ENCODE data around the gene C17orf113. TPM values are rescaled to one million over a fixed set of nuclear protein-coding genes. Genes with fewer than 3 reads are reported as not detected.

C17orf113 gene
- total and polyA plus RNA-seq, 2 of the 13 experiments (the other 11 are each of a cell fraction or from before 2014, with no cell fraction given) = 0.87 to 1.1 TPM

- no peaks in the 10 kb centered on the region for H3K27me3 ChIP-seq (ENCODE audit: control insufficient read depth in 1 of 2, insufficient read depth in 2 of 2, low read length in 2 of 2)
- no peaks in the 10 kb centered on the region for H3K9me3 ChIP-seq (ENCODE audit: low read length)
- BruUV-seq (replicated peaks) = no TSS peak
- in situ Hi-C loops (cut with HindIII; ENCODE audit: extremely low pct_ligation_motif_present, low pct_unique_long_range_greater_than_20kb) = no loop called here
- H2AFZ ChIP-seq (ENCODE audit: low read length) = no peak overlapping the region
- ChIA-PET CTCF (ENCODE audit: low intra/inter-chr PET ratio, low total read pairs) (no interaction called here), POLR2A (interaction anchor here (0.5 to 1.0 kb wide), 2 partner anchors 26 to 69 kb away, joined by 3 read pairs; partner anchors contain the start of gene DNAJC7)
- ATAC-seq = no peak
- 74% methylated on average over 13 of the region's 20 CpGs for WGBS (ENCODE audit: low lambda C conversion rate)
- H3K4me3 ChIP-seq (replicated peaks in 1 of 3; ENCODE audit: insufficient read depth in 1 of 3, low read depth in 2 of 3, low read length in 3 of 3) = no peak overlapping the region
- H4K20me1 ChIP-seq (ENCODE audit: insufficient read depth, low read length) = no peaks in the 10 kb centered on the region
- H3K36me3 ChIP-seq (replicated peaks in 1 of 2; ENCODE audit: control insufficient read depth in 1 of 2, insufficient read depth in 2 of 2, low read length in 2 of 2) = no peaks in the 10 kb centered on the region
- H3K9ac ChIP-seq (ENCODE audit: insufficient read depth, low read depth, low read length) = no peak overlapping the region
- no peak for FAIRE-seq
- DNase-seq (ENCODE audit: low spot score) = no peak
- H3K4me2 ChIP-seq (ENCODE audit: low read depth, low read length) = no peak overlapping the region
- H3K4me1 ChIP-seq (ENCODE audit: insufficient read depth, low read length) = peaks cover 11% of the 10 kb centered on the region; the same call in 1 of the 2 replicates
- TF ChIP-seq RBM22 (optimal IDR thresholded peaks at IDR 0.05; ENCODE audit: low read length) (no peak), TCF12 (IDR thresholded peaks at IDR 0.05) (no peak), TCF12 (CRISPR knock-in tag; IDR thresholded peaks at IDR 0.05) (no peak), ZNF816 (CRISPR knock-in tag; IDR thresholded peaks at IDR 0.05; ENCODE audit: borderline replicate concordance) (no peak), ZNF275 (CRISPR knock-in tag; IDR thresholded peaks at IDR 0.05; ENCODE audit: borderline replicate concordance) (no peak), PAF1 (CRISPR knock-in tag; IDR thresholded peaks at IDR 0.05) (no peak), ZNF678 (CRISPR knock-in tag; IDR thresholded peaks at IDR 0.05) (no peak), ZNF337 (CRISPR knock-in tag; IDR thresholded peaks at IDR 0.05; ENCODE audit: borderline replicate concordance, low read depth) (no peak), SALL2 (CRISPR knock-in tag; IDR thresholded peaks at IDR 0.05) (no peak), KIAA2018 (CRISPR knock-in tag; IDR thresholded peaks at IDR 0.05; ENCODE audit: borderline replicate concordance) (no peak), NRL (CRISPR knock-in tag; IDR thresholded peaks at IDR 0.05; ENCODE audit: borderline replicate concordance) (no peak), MEIS1 (CRISPR knock-in tag; IDR thresholded peaks at IDR 0.05; ENCODE audit: borderline replicate concordance) (no peak)
- no peaks in the 10 kb centered on the region for H3K79me2 ChIP-seq (ENCODE audit: insufficient read depth, low read length)
- intact Hi-C loops (cut with micrococcal nuclease; ENCODE audit: unreplicated experiment) = no loop called here
- H3K27ac ChIP-seq (ENCODE audit: extremely low read length, insufficient read depth, low read length) = no peak overlapping the region
These were observed 7.6 kb downstream of the C17orf113 start for GRCh38 chr17:42042598-42043319.

All from HepG2 (cell line).